HG03066 (cell line): ENCODE data around the gene SRCIN1.

Experiments used
- ATAC-seq: cut with Tn5 transposase; IDR thresholded peaks from one replicate; pipeline ENCODE4 v1.9.1; 2021; ENCODE audit warnings: low read depth; ENCODE audit not compliant: unreplicated experiment

SRCIN1 gene

GRCh38 chr17:38601539-38602351, 4.0 kb downstream of the SRCIN1 start:
- ATAC-seq = no peak

GRCh38 chr17:38600906-38601305, 4.8 kb downstream of the SRCIN1 start:
- ATAC-seq = no peak

- no peak for ATAC-seq
Observed at GRCh38 chr17:38600416-38600815, 5.3 kb downstream of the SRCIN1 start.

GRCh38 chr17:38599398-38599856, 6.3 kb downstream of the SRCIN1 start:
- ATAC-seq = no peak

GRCh38 chr17:38598995-38599394, 6.8 kb downstream of the SRCIN1 start:
- ATAC-seq = no peak

GRCh38 chr17:38598536-38598935, 7.2 kb downstream of the SRCIN1 start:
- ATAC-seq = no peak

- ATAC-seq = no peak
Observed at GRCh38 chr17:38597375-38597774, 8.4 kb downstream of the SRCIN1 start.

GRCh38 chr17:38596651-38597050, 9.1 kb downstream of the SRCIN1 start:
- no peak for ATAC-seq

- no peak for ATAC-seq
Observed at GRCh38 chr17:38595892-38596291, 9.9 kb downstream of the SRCIN1 start.

GRCh38 chr17:38594152-38594551, 11.6 kb downstream of the SRCIN1 start:
- no peak for ATAC-seq

- ATAC-seq = no peak
Observed at GRCh38 chr17:38592487-38592886, 13.3 kb downstream of the SRCIN1 start.

- no peak for ATAC-seq
Observed at GRCh38 chr17:38591759-38592241, 14.0 kb downstream of the SRCIN1 start.

GRCh38 chr17:38590988-38591758, 14.6 kb downstream of the SRCIN1 start:
- no peak for ATAC-seq

GRCh38 chr17:38589462-38590114, 16.2 kb downstream of the SRCIN1 start:
- no peak for ATAC-seq

- ATAC-seq = no peak
Observed at GRCh38 chr17:38588788-38589174, 17.0 kb downstream of the SRCIN1 start.

GRCh38 chr17:38587947-38588787, 17.6 kb downstream of the SRCIN1 start:
- no peak for ATAC-seq

GRCh38 chr17:38587203-38587602, 18.5 kb downstream of the SRCIN1 start:
- ATAC-seq = no peak

- ATAC-seq = no peak
Observed at GRCh38 chr17:38586788-38587187, 19.0 kb downstream of the SRCIN1 start.

- no peak for ATAC-seq
Observed at GRCh38 chr17:38585918-38586529, 19.7 kb downstream of the SRCIN1 start.
